NB4 (cell line): ENCODE results near the gene LY6G6F.
A peak's percentile ranks its signal among the peaks of the same experiment; 100 is the strongest.

ENCODE experiments used
- CTCF ChIP-seq: IDR thresholded peaks from one replicate; pipeline ENCODE4 v1.5.1; 2012; ENCODE audit warnings: low read depth, low read length
- MAX ChIP-seq: IDR thresholded peaks from 2 replicates; pipeline ENCODE4 v1.6.1; 2011; ENCODE audit warnings: low read depth, low read length
- MYC ChIP-seq: IDR thresholded peaks from 2 replicates; pipeline ENCODE4 v1.6.1; 2011; ENCODE audit warnings: low read depth, low read length
- POLR2A ChIP-seq: IDR thresholded peaks from 2 replicates; pipeline ENCODE4 v1.6.1; 2011; ENCODE audit warnings: mild to moderate bottlenecking; ENCODE audit not compliant: insufficient read length; ENCODE audit errors: extremely low read depth

GRCh38 chr6:31728767-31729514 lies 22.3 kb downstream of the LY6G6F start, which contains the start of gene DDAH2:
- TF ChIP-seq POLR2A (peak; percentile 6), CTCF (no peak), MAX (no peak), MYC (no peak)
